HG03469 (cell line): ENCODE data around the gene GLIS2.

ENCODE experiments used
- ATAC-seq: cut with Tn5 transposase; IDR thresholded peaks from one replicate; pipeline ENCODE4 v1.9.1; 2021; ENCODE audit warnings: mild to moderate bottlenecking, moderate library complexity, moderate number of reproducible peaks; ENCODE audit not compliant: unreplicated experiment

The GLIS2 gene

GRCh38 chr16:4319454-4320421 lies 3.9 kb downstream of the GLIS2 start:
- no peak for ATAC-seq

DNA sequence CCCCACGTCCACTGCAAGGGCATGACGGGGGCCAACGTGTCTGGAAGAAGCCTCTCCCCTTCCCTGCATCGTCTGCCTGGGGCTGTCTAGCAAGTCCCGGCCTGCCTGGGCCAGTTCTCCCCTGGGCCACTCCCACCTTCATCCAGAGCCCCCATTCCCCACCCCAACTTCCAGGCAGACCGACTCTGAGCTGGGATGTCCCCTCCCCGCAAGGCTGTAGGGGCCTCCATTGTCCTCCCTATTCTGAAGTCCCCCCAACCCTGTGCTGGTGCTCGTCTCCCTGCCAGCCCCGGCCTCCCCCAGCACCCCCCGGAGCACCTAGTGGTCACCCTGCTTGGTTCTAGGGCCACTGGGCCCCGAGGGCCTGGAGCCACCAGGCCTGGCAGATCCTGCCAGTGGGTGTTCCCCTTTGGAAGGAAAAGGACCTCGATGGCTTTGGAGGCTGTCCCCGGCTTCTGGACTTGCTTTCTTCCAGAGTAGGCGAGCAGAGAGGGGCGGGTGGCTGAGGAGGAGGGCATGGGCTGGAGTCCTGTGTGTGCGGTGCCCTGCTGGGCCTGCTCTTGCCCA lies 4.8 kb downstream of the GLIS2 start:
- ATAC-seq, result no peak

GRCh38 chr16:4321286-4322120 lies 5.6 kb downstream of the GLIS2 start:
- ATAC-seq, result no peak

DNA sequence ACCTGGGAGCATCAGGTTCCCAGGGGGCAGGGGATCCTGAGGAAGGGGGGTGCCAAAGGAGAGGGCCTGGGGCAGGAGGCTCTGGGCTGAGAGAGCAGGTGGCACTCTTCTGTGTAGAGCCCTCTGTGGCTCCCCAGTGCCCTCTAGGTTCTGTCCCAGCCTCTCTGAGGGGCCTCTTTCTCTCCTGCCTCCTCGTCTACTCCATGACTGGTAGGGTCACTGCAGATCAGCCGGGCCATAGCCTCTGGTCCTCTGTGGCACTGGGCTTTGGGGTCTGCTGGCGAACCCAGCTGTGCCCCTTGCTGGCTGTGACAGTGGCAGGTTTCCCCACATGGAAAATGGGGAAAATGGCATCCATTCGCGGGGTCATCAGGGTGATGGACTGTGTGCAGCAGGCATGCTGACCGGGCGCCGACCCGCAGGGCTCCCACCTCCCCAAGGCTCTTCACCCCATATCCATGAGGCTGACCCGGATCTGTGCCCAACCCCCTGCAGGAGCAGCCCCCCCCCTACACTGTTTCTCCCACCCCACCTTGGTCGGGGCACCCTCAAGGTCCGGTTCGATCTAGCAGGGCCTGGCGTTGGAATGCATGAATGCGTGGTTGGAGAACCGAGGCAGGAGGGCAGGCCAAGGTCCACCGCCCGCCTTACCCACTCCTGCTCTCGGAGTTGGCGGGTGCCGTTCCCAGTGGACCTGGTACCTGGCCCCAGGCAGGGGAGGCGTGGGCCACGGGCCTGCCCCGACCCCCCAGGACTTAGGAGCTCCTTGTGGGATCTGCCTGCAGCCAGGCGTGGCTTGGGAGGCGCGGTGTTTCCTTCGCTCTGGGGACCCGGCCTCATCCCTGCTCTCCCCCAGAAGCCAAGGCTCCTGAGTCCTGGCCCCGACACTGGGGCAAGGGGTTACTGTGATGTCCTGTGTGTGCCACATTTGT lies 6.5 kb downstream of the GLIS2 start:
- no peak for ATAC-seq

- ATAC-seq, result no peak
These were observed 7.4 kb downstream of the GLIS2 start for GRCh38 chr16:4323071-4323844.

DNA sequence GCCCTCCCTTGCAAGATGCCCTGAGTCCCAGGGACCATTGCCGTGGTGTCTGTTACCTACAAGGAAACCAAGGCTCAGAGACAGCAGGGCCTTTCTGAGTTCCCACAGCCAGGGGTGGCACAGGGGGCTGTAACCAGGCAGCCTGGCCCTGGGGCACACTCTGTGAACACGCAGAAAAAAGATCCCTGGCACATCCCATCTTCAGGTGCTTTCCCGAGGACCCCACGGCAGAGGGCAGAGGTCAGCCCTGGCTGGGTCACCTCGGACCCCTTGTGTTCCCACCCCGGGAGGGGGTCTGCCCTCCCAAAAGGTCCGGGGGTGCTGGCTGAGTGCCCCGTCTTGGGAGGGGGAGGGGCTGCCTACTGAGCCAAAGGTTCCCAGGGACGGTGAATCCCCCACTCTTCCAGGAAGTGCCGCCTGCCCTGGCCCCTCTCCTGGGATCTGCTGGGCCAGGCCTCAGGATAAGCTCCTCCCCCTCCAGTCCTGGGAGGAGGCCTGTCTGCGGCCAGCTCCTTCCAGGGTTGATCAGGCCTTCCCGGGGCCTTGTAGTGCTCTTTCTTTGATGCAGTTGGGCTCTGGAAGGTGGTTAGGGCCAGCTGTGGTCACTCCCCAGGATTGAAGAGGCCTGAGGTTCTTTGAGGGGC lies 8.1 kb downstream of the GLIS2 start:
- ATAC-seq, result no peak

DNA sequence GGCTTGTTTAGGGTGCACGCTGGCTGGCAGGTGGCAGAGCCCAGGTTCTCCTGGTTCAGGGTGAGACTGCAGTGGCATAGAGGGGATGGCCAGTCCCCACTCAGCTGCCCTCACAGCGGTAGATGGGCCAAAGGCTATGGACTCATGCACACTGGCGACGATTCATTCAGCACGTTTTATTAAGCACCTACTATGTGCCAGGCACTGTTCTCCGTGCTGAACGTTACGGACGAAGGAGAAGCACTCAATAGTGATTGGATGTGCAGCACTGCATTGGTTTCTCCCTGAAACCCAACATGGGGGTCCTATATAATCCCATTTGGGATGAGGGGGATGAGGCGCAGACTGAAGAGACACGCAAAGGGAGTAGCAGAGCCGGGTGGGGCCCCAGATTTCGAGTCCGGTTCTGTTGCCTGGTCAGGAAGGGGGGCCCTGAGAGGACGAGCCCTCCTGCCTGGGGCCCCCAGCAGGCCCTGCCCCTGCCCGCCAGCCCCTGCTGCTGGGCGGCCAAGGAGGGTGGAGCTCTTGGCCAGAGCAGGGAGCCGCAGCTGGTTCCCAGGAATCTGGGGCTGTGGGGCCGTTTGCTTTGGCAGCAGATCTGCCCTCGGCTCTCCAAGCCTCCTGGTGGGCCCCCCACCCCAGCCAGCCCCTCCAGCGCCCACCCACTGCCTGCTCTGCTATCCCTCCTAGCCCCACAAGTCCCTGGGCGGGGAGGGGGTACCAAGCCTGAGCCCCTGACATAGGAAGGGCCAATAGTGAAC lies 8.8 kb downstream of the GLIS2 start:
- ATAC-seq, result no peak

GRCh38 chr16:4325253-4325758 lies 9.4 kb downstream of the GLIS2 start:
- ATAC-seq, result no peak

- no peak for ATAC-seq
These were observed 11.6 kb downstream of the GLIS2 start for GRCh38 chr16:4327386-4328045.

DNA sequence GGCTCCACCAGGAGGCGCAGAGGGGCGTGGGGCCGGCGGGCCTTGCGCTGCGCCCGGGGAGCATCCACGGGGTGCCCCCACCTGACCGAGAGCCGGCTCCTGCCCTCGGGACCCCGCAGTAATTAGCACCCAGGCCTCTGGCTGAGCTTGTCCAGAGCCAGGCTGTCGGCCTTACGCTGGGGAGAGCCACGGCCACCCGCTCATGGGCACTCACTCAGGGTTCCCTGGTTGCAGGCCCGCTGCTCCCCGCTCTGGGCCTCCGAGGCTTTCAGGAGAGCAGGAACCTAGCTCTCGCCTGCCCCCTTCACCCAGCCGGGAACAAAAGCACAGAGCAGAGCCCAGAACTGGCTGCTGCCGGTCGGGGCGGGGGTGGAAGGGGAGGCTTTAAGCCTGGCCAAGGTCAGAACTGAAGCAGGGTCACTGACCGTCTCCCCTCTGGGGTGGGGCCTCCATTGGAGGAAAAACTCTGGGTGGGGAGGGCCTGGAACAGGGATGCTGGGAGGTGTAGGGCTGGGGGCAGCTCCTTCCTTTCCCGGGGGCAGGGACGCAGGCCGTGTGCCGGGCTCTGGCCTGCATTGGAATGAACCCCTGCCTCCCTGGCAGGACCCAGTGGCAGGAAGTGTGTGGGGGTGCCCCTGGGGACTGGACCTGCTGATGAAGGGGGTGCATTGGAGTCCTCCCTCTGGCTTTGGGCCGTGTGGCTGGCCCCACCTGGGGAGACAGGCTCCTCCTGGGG lies 12.3 kb downstream of the GLIS2 start:
- no peak for ATAC-seq

GRCh38 chr16:4328782-4329775 lies 13.2 kb downstream of the GLIS2 start:
- ATAC-seq, result no peak

DNA sequence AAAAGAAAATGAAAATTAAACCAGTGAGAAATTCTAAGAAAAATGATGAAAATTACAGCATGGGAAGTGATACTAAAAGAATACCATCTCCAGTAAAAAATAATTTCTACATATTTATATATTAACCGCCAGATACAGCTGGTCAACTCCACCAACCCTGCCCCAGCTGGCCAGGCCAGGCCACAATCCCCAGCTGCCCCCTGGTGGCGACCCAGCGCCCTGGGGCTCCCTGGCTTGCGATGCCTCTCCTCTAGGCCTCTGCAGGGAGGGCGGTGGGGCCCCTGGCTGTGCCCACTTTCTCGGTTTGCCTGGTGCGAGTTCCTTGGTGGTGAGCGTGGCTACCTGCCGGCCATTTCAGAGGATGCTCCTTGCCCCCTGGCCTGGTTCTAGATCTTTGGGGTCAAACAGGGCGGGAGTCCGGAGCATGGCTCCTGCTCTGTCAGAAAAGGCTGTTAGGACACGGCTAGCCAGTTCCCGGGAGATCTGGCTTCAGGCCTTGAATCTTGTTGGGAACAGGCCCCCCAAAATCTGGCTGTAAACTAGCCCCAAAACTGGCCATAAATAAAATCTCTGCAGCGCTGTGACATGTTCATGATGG lies 14.5 kb downstream of the GLIS2 start:
- ATAC-seq, result no peak

GRCh38 chr16:4332083-4332482 lies 16.2 kb downstream of the GLIS2 start:
- ATAC-seq, result no peak

DNA sequence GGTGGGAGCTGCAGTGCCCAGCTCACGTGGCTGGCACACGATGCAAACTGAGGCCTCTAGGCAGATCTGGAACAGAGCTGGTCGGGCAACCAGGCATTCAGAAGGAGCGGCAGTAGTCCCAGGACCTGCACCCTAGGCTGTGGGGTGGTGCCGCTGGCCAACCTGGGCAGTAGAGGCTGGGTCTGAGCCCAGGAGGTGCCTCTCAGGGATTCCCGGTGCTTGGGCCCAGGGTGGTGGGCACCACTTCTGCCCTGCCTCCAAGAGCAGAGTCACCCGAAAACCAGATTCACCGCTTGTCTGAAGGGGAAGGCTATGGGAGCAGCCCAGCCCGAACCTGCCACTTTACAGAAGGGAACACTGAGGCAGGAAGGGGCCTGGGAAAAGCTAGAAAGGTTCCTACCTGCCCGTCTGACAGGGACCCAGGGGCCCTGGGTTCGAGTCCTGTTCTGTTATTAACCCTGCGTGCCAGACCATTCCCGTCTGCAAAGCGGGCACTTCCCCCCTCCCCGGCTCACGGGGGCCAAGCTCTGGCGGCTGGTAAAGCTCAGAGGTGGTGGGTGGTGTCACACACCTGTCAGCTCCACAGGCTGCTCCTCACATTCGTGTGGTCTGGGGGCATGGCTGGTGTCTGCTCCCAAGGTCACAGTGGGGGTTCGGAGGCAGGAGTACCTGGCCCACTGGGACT lies 16.9 kb downstream of the GLIS2 start:
- no peak for ATAC-seq

DNA sequence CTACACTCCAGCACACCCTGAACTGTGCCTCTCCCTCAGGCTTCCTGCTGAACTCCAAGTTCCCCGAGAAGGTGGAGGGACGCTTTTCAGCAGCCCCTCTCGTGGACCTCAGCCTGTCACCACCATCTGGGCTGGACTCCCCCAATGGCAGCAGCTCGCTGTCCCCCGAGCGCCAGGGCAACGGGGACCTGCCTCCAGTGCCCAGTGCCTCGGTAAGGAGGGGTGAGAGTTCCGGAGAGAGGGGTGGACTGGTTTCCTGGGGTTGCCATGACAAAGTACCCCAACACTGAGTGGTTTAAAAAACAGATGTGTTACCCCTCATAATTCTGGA lies 17.4 kb downstream of the GLIS2 start:
- no peak for ATAC-seq
